GM21526 (cell line): ENCODE results near the gene ENG.

Experiments used
- ATAC-seq: cut with Tn5 transposase; IDR thresholded peaks from one replicate; pipeline ENCODE4 v1.9.1; 2021; ENCODE audit warnings: moderate library complexity; ENCODE audit not compliant: unreplicated experiment, low FRiP score

The ENG gene

GRCh38 chr9:127778280-127779135 lies 76.0 kb downstream of the ENG start, which contains the start of gene SH2D3C:
Gene SH2D3C (minus strand): TSS chr9:127778666. CDS start chr9:127778627, 39 bp downstream.
- ATAC-seq: no peak

- no peak for ATAC-seq
Measured at GRCh38 chr9:127777368-127777980, 77.0 kb downstream of the ENG start.

- ATAC-seq: no peak
Measured at GRCh38 chr9:127776924-127777289, 77.6 kb downstream of the ENG start.

- ATAC-seq: no peak
Measured at GRCh38 chr9:127776195-127776923, 78.1 kb downstream of the ENG start.

GRCh38 chr9:127773981-127774380 lies 80.5 kb downstream of the ENG start:
- no peak for ATAC-seq

- ATAC-seq: no peak
Measured at GRCh38 chr9:127773272-127773671, 81.2 kb downstream of the ENG start.

GRCh38 chr9:127772603-127773002 lies 81.9 kb downstream of the ENG start:
- ATAC-seq: no peak

GRCh38 chr9:127771570-127772189 lies 82.8 kb downstream of the ENG start:
- no peak for ATAC-seq

GRCh38 chr9:127770905-127771569 lies 83.4 kb downstream of the ENG start:
- ATAC-seq: peak; percentile 70

GRCh38 chr9:127770583-127770904 lies 83.9 kb downstream of the ENG start:
- ATAC-seq: no peak

GRCh38 chr9:127769929-127770582 lies 84.4 kb downstream of the ENG start:
- no peak for ATAC-seq

- ATAC-seq: no peak
Measured at GRCh38 chr9:127769101-127769500, 85.4 kb downstream of the ENG start.

GRCh38 chr9:127768698-127769097 lies 85.8 kb downstream of the ENG start:
- ATAC-seq: no peak

GRCh38 chr9:127767909-127768331 lies 86.5 kb downstream of the ENG start:
- ATAC-seq: no peak

- no peak for ATAC-seq
Measured at GRCh38 chr9:127767410-127767809, 87.0 kb downstream of the ENG start.

GRCh38 chr9:127765418-127765817 lies 89.0 kb downstream of the ENG start:
- no peak for ATAC-seq
